HG03469 (cell line): ENCODE data around the gene SLC25A13.
A peak's percentile ranks its signal among the peaks of the same experiment; 100 is the strongest.
"Not testable (repeated sequence)": the region's sequence is repeated elsewhere in the genome, so short reads cannot be mapped to it uniquely, and the experiment has no call there.

Experiments used
- ATAC-seq: cut with Tn5 transposase; IDR thresholded peaks from one replicate; pipeline ENCODE4 v1.9.1; 2021; ENCODE audit warnings: mild to moderate bottlenecking, moderate library complexity, moderate number of reproducible peaks; ENCODE audit not compliant: unreplicated experiment

SLC25A13 gene

GRCh38 chr7:96300986-96301385 is 20.9 kb downstream of the SLC25A13 start:
- no peak for ATAC-seq

GRCh38 chr7:96300502-96300901 is 21.4 kb downstream of the SLC25A13 start:
- peak; percentile 36 for ATAC-seq

- ATAC-seq = no peak
These were observed 22.4 kb downstream of the SLC25A13 start for GRCh38 chr7:96299496-96299895.

- no peak for ATAC-seq
These were observed 24.0 kb downstream of the SLC25A13 start for GRCh38 chr7:96297876-96298275.

- ATAC-seq = not testable (repeated sequence)
These were observed 24.5 kb downstream of the SLC25A13 start for GRCh38 chr7:96297446-96297845.

GRCh38 chr7:96293911-96294310 is 28.0 kb downstream of the SLC25A13 start:
- not testable (repeated sequence) for ATAC-seq

GRCh38 chr7:96287559-96287958 is 34.3 kb downstream of the SLC25A13 start:
- ATAC-seq = no peak

GRCh38 chr7:96287132-96287531 is 34.8 kb downstream of the SLC25A13 start:
- ATAC-seq = no peak

GRCh38 chr7:96285579-96285978 is 36.3 kb downstream of the SLC25A13 start:
- peak; percentile 47 for ATAC-seq

GRCh38 chr7:96284835-96285234 is 37.1 kb downstream of the SLC25A13 start:
- peak; percentile 37 for ATAC-seq

- ATAC-seq = no peak
These were observed 37.7 kb downstream of the SLC25A13 start for GRCh38 chr7:96284240-96284639.

- no peak for ATAC-seq
These were observed 39.1 kb downstream of the SLC25A13 start for GRCh38 chr7:96282835-96283234.

- no peak for ATAC-seq
These were observed 44.0 kb downstream of the SLC25A13 start for GRCh38 chr7:96277921-96278320.

GRCh38 chr7:96276019-96276418 is 45.9 kb downstream of the SLC25A13 start:
- no peak for ATAC-seq

- ATAC-seq = no peak
These were observed 48.2 kb downstream of the SLC25A13 start for GRCh38 chr7:96273716-96274115.

- ATAC-seq = no peak
These were observed 52.5 kb downstream of the SLC25A13 start for GRCh38 chr7:96269246-96269994.

GRCh38 chr7:96266580-96266979 is 55.3 kb downstream of the SLC25A13 start:
- ATAC-seq = no peak

- ATAC-seq = no peak
These were observed 55.9 kb downstream of the SLC25A13 start for GRCh38 chr7:96266015-96266414.

- ATAC-seq = no peak
These were observed 67.9 kb downstream of the SLC25A13 start for GRCh38 chr7:96253964-96254363.

- ATAC-seq = no peak
These were observed 68.5 kb downstream of the SLC25A13 start for GRCh38 chr7:96253441-96253840.

GRCh38 chr7:96250776-96251361 is 71.0 kb downstream of the SLC25A13 start:
- ATAC-seq = no peak

GRCh38 chr7:96248405-96248804 is 73.5 kb downstream of the SLC25A13 start:
- no peak for ATAC-seq

- ATAC-seq = no peak
These were observed 75.0 kb downstream of the SLC25A13 start for GRCh38 chr7:96246919-96247318.
